MCF 10A (cell line): ENCODE measurements around the gene NECAP2. TPM values are rescaled to one million over a fixed set of nuclear protein-coding genes. Genes with fewer than 3 reads are reported as not detected.

Experiments
- BruUV-seq: library from RNA; stranded (reverse); fragments of 400-500 nt; replicated peaks from 2 replicates; lab custom pipeline; 2021; lab: Mats Ljungman, UMichigan
- CTCF ChIA-PET: fragments of 300-600 bp; sonication (Branson Sonifier 250); formaldehyde crosslinking; extraction: SDS; loops from one replicate; lab custom pipeline; 2021; ENCODE audit warnings: antibody characterized with exemption, inconsistent platforms; lab: Yijun Ruan, JAX
- POLR2A ChIA-PET: fragments of 300-600, 350-650 bp; sonication (Branson Sonifier 250); formaldehyde crosslinking; extraction: SDS; loops from one replicate; lab custom pipeline; 2020; ENCODE audit warnings: antibody characterized with exemption, inconsistent platforms; lab: Yijun Ruan, JAX
- DNase-seq: peaks from one replicate; pipeline ENCODE4 v3.0.0-alpha.2; 2018; ENCODE audit not compliant: unreplicated experiment
- H3K27ac Mint-ChIP-seq: one replicate; pipeline ENCODE4 v1.8.0; 2022; ENCODE audit warnings: mild to moderate bottlenecking, low read depth, mixed read lengths; ENCODE audit not compliant: unreplicated experiment
- H3K27me3 Mint-ChIP-seq: one replicate; pipeline ENCODE4 v1.8.0; 2022; ENCODE audit warnings: mixed read lengths; ENCODE audit not compliant: insufficient read depth, unreplicated experiment
- H3K36me3 Mint-ChIP-seq: one replicate; pipeline ENCODE4 v1.8.0; 2022; ENCODE audit warnings: mild to moderate bottlenecking, moderate library complexity, mixed read lengths; ENCODE audit not compliant: insufficient read depth, unreplicated experiment
- H3K4me1 Mint-ChIP-seq: one replicate; pipeline ENCODE4 v1.8.0; 2022; ENCODE audit warnings: mixed read lengths; ENCODE audit not compliant: insufficient read depth, unreplicated experiment
- H3K4me3 Mint-ChIP-seq: one replicate; pipeline ENCODE4 v1.8.0; 2022; ENCODE audit warnings: mild to moderate bottlenecking, moderate library complexity, mixed read lengths; ENCODE audit not compliant: unreplicated experiment
- H3K9me3 Mint-ChIP-seq: one replicate; pipeline ENCODE4 v1.8.0; 2022; ENCODE audit warnings: mixed read lengths; ENCODE audit not compliant: unreplicated experiment
- intact Hi-C: fragments of 100-400 bp; cut with micrococcal nuclease; formaldehyde crosslinking; loops from 2 replicates; pipeline ENCODE4 v1.14.1; 2022
- total RNA-seq: library from RNA; stranded (reverse); gene quantifications from 2 replicates; pipeline ENCODE4 v1.2.3, GENCODE V29; 2022
- TF ChIP-seq, protein P1 (sequence below): fragments of 200-600 bp; IDR thresholded peaks from one replicate; pipeline ENCODE4 v1.8.0; 2022; ENCODE audit warnings: antibody characterized with exemption, mild to moderate bottlenecking; ENCODE audit not compliant: unreplicated experiment

The NECAP2 gene
- total RNA-seq, 1 experiment from 2014 or later, result 34.1 TPM

DNA sequence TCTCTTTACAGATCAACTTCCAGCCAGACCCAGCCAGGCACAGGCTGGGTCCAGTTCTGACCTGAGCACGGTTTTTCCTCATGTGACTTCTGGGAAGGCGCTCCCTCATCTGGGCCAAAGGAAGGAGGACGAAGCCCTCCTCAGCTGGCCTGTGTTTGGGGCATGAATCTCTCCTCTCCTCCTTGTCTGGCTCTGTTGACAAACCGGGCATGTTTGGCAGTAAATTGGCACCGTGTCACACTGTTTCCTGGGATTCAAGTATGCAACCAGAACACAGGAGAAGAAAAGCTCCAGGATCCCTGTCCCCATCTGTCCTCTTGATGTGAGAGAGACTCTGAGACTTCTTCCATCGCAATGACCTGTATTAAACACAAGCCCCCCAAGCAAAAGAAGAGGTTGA lies 18.3 kb downstream of the NECAP2 start:
- H3K27ac Mint-ChIP-seq, result no peak overlapping the region
- ChIA-PET CTCF (interaction anchor here (0.6 kb wide), 2 partner anchors 9 to 1148 kb away, joined by 3 read pairs; no protein-coding TSS in a partner anchor), POLR2A (interaction anchor here (0.9 kb wide), 1 partner anchor 10 kb away, joined by 5 read pairs; no protein-coding TSS in a partner anchor)

DNA sequence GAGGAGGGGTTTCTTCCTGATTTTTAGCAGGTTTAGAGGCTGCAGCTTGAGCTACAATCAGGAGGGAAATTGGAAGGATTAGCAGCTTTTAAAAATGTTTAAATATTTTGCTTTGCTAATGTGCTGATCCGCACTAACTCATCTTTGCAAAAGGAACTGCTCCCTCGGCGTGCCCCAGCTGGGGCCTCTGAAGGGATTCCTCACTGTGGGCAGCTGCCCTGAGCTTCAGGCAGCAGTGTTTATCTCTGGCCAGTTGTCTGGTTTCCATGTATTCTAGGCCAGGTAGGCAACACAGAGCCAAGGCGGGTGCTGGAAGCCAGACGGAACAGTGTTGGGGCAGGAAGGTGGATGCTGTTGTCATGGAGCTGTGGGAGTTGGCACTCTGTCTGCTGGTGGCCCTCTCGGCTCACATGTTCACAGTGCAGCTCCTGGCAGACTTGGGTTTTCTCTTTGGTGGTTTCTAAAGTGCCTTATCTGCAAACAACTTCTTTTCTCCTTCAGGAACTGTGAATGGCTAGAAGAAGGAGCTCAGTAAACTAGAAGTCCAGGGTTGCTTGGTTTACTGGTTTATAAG lies 18.9 kb downstream of the NECAP2 start:
- DNase-seq, result no peak
- ChIA-PET POLR2A (interaction anchor here (0.9 kb wide), 1 partner anchor 9 kb away, joined by 5 read pairs; no protein-coding TSS in a partner anchor), CTCF (interaction anchor here (0.7 kb wide), 1 partner anchor 151 kb away, joined by 3 read pairs; no protein-coding TSS in a partner anchor)
- Mint-ChIP-seq H3K27ac (no peak overlapping the region), H3K9me3 (no peaks in the 10 kb centered on the region), H3K36me3 (peaks cover 79% of the 10 kb centered on the region), H3K4me1 (no peaks in the 10 kb centered on the region), H3K27me3 (no peaks in the 10 kb centered on the region), H3K4me3 (no peak overlapping the region)
- no TSS peak for BruUV-seq
- TF ChIP-seq, protein P1, sequence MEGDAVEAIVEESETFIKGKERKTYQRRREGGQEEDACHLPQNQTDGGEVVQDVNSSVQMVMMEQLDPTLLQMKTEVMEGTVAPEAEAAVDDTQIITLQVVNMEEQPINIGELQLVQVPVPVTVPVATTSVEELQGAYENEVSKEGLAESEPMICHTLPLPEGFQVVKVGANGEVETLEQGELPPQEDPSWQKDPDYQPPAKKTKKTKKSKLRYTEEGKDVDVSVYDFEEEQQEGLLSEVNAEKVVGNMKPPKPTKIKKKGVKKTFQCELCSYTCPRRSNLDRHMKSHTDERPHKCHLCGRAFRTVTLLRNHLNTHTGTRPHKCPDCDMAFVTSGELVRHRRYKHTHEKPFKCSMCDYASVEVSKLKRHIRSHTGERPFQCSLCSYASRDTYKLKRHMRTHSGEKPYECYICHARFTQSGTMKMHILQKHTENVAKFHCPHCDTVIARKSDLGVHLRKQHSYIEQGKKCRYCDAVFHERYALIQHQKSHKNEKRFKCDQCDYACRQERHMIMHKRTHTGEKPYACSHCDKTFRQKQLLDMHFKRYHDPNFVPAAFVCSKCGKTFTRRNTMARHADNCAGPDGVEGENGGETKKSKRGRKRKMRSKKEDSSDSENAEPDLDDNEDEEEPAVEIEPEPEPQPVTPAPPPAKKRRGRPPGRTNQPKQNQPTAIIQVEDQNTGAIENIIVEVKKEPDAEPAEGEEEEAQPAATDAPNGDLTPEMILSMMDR, result no peak
- intact Hi-C loops, result no loop called here

More for the DNA sequence above, 18.3 kb downstream of the NECAP2 start:
- TF ChIP-seq, protein P1, result no peak
- Mint-ChIP-seq H3K9me3 (no peaks in the 10 kb centered on the region), H3K27me3 (no peaks in the 10 kb centered on the region), H3K4me1 (no peaks in the 10 kb centered on the region), H3K36me3 (peaks cover 79% of the 10 kb centered on the region), H3K4me3 (no peak overlapping the region)
- no peak for DNase-seq
- intact Hi-C loops, result no loop called here
- BruUV-seq, result no TSS peak

DNA sequence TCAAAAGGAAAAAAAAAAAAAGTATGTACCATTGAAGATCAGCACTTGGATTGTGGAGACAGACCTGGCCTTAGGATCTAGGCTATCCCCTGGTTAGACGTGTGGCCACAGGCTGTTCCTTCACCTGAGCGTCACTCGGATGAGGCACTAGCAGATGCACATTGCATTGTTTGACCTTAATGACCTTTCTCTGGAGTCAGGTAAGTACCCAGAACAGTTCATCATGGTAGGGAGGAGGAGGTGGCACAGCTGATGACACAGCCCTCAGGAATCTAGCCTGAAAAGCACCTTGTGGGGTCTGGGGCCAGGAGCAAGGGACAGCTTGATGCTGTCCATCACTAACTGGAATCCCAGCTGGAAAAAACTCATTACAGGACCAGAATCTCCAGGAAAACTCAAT lies 21.2 kb downstream of the NECAP2 start:
- ChIA-PET CTCF (interaction anchor here (1.2 kb wide), 1 partner anchor 21 kb away, joined by 3 read pairs; the partner anchor contains the start of gene NECAP2), POLR2A (interaction anchor here (0.7 kb wide), 1 partner anchor 155 kb away, joined by 3 read pairs; no protein-coding TSS in a partner anchor)
- BruUV-seq, result no TSS peak
- no peaks in the 10 kb centered on the region for H3K27me3 Mint-ChIP-seq
- no peak overlapping the region for H3K4me3 Mint-ChIP-seq
- peaks cover 57% of the 10 kb centered on the region for H3K36me3 Mint-ChIP-seq
- intact Hi-C loops, result no loop called here
- no peak overlapping the region for H3K27ac Mint-ChIP-seq
- TF ChIP-seq, protein P1, result no peak
- DNase-seq, result no peak
- no peaks in the 10 kb centered on the region for H3K4me1 Mint-ChIP-seq
- H3K9me3 Mint-ChIP-seq, result no peaks in the 10 kb centered on the region

DNA sequence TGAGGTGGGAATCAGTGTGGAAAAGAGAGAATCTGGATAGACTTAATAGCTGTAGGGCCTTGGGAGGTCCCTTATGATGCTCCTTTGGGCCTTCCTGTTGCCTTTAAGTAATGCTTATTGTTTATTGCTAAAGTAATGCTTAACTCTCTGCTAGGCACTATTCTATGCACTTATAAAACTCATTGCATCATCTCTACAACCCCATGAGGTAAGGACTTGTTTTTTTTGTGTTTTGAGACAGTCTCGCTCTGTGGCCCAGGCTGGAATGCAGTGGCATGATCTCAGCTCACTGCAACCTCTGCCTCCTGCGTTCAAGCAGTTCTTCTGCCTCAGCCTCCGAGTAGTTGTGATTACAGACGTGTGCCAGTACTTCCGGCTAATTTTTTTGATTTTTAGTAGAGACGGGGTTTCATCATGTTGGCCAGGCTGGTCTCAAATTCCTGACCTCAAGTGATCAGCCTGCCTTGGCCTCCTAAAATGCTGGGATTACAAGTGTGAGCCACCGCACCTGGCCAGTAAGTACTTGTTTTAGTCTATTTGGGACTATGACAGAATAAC lies 22.3 kb downstream of the NECAP2 start:
- TF ChIP-seq, protein P1, result no peak
- CTCF ChIA-PET, result interaction anchor here (0.6 kb wide), 1 partner anchor 294 kb away, joined by 3 read pairs; no protein-coding TSS in a partner anchor
- peaks cover 52% of the 10 kb centered on the region for H3K36me3 Mint-ChIP-seq
- intact Hi-C loops, result no loop called here
- H3K4me1 Mint-ChIP-seq, result no peaks in the 10 kb centered on the region
- POLR2A ChIA-PET, result interaction anchor here (0.7 kb wide), 1 partner anchor 11 kb away, joined by 3 read pairs; no protein-coding TSS in a partner anchor
- no peaks in the 10 kb centered on the region for H3K9me3 Mint-ChIP-seq
- no TSS peak for BruUV-seq
- H3K27me3 Mint-ChIP-seq, result no peaks in the 10 kb centered on the region
- no peak overlapping the region for H3K27ac Mint-ChIP-seq
- DNase-seq, result no peak
- no peak overlapping the region for H3K4me3 Mint-ChIP-seq
